ENCODE data around the gene GBF1. TPM values are rescaled to one million over a fixed set of nuclear protein-coding genes. Genes with fewer than 3 reads are reported as not detected.

Gene GBF1
- total and polyA plus RNA-seq, 10 donors = 5.8 to 42.1 (median 38.6) TPM

DNA sequence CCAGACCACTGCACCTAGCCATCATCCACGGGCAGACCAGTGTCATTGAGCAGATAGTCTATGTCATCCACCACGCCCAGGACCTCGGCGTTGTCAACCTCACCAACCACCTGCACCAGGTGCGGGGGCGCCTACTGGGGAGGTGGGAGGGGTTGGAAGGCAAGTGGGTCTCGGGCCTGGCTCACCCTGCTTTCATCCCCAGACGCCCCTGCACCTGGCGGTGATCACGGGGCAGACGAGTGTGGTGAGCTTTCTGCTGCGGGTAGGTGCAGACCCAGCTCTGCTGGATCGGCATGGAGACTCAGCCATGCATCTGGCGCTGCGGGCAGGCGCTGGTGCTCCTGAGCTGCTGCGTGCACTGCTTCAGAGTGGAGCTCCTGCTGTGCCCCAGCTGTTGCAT lies 154.7 kb downstream of the GBF1 start:
- Histone ChIP-seq H3K27me3 (replicated peaks in 1 of 7) (no peaks in the 10 kb centered on the region), H3K4me1 (peaks cover 30 to 76% (median 53%) of the 10 kb centered on the region in 6 donors), H3K9me3 (no peaks in the 10 kb centered on the region), H3K27ac (peak overlapping the region in 6 of 8 donors; percentile 87 to 100 (median 90)), H3K36me3 (peaks cover 0 to 70% (median 58%) of the 10 kb centered on the region in 6 donors), H3K4me3 (peak overlapping the region in 4 of 8 donors; percentile 49 to 74 (median 56))
- peak; percentile 79 for DNase-seq
- TF ChIP-seq, protein P1, sequence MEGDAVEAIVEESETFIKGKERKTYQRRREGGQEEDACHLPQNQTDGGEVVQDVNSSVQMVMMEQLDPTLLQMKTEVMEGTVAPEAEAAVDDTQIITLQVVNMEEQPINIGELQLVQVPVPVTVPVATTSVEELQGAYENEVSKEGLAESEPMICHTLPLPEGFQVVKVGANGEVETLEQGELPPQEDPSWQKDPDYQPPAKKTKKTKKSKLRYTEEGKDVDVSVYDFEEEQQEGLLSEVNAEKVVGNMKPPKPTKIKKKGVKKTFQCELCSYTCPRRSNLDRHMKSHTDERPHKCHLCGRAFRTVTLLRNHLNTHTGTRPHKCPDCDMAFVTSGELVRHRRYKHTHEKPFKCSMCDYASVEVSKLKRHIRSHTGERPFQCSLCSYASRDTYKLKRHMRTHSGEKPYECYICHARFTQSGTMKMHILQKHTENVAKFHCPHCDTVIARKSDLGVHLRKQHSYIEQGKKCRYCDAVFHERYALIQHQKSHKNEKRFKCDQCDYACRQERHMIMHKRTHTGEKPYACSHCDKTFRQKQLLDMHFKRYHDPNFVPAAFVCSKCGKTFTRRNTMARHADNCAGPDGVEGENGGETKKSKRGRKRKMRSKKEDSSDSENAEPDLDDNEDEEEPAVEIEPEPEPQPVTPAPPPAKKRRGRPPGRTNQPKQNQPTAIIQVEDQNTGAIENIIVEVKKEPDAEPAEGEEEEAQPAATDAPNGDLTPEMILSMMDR (IDR thresholded peaks at IDR 0.05 in 8 of 11, conservative IDR thresholded peaks at IDR 0.05 in 3 of 11) = no peak
- TF ChIP-seq POLR2AphosphoS5 (IDR thresholded peaks at IDR 0.05) = peak in 1 of 3 donors; percentile 0
- 86 to 90% (median 90%) methylated on average over 2 to 17 of the region's 17 CpGs for WGBS, 5 donors
- intact Hi-C loops (cut with DNase I; ENCODE audit: low total_unique reads) = no loop called here

GRCh38 chr10:102400598-102401341 lies 155.4 kb downstream of the GBF1 start:
- Histone ChIP-seq H3K27me3 (replicated peaks in 1 of 7) (no peaks in the 10 kb centered on the region), H3K4me1 (peaks cover 30 to 71% (median 51%) of the 10 kb centered on the region in 6 donors), H3K36me3 (peaks cover 0 to 70% (median 58%) of the 10 kb centered on the region in 6 donors), H3K27ac (peak overlapping the region in 1 of 8 donors; percentile 100), H3K4me3 (no peak overlapping the region), H3K9me3 (no peaks in the 10 kb centered on the region)
- TF ChIP-seq POLR2A (IDR thresholded peaks at IDR 0.05) (no peak), POLR2AphosphoS5 (IDR thresholded peaks at IDR 0.05) (no peak)
- TF ChIP-seq, protein P1 (IDR thresholded peaks at IDR 0.05 in 8 of 11, conservative IDR thresholded peaks at IDR 0.05 in 3 of 11) = no peak
- intact Hi-C loops (cut with DNase I; ENCODE audit: low total_unique reads) = no loop called here
- no peak for DNase-seq
- 90 to 94% (median 92%) methylated on average over 20 to 22 of the region's 22 CpGs for WGBS, 5 donors

- H3K27me3 ChIP-seq (replicated peaks in 1 of 7) = no peaks in the 10 kb centered on the region
- peaks cover 28 to 65% (median 47%) of the 10 kb centered on the region in 6 donors for H3K4me1 ChIP-seq
- TF ChIP-seq, protein P1 (IDR thresholded peaks at IDR 0.05 in 8 of 11, conservative IDR thresholded peaks at IDR 0.05 in 3 of 11) = no peak
- TF ChIP-seq POLR2AphosphoS5 (IDR thresholded peaks at IDR 0.05) (no peak), POLR2A (IDR thresholded peaks at IDR 0.05) (no peak)
- H3K9me3 ChIP-seq = no peaks in the 10 kb centered on the region
- peak overlapping the region in 1 of 8 donors; percentile 100 for H3K27ac ChIP-seq
- intact Hi-C loops (cut with DNase I; ENCODE audit: low total_unique reads) = no loop called here
- H3K36me3 ChIP-seq = peaks cover 0 to 69% (median 58%) of the 10 kb centered on the region in 6 donors
- DNase-seq = no peak
- no peak overlapping the region for H3K4me3 ChIP-seq
- WGBS, 5 donors = 84 to 94% (median 92%) methylated on average over 8 of the region's 8 CpGs
Measured at GRCh38 chr10:102401342-102401654, 156.0 kb downstream of the GBF1 start.

DNA sequence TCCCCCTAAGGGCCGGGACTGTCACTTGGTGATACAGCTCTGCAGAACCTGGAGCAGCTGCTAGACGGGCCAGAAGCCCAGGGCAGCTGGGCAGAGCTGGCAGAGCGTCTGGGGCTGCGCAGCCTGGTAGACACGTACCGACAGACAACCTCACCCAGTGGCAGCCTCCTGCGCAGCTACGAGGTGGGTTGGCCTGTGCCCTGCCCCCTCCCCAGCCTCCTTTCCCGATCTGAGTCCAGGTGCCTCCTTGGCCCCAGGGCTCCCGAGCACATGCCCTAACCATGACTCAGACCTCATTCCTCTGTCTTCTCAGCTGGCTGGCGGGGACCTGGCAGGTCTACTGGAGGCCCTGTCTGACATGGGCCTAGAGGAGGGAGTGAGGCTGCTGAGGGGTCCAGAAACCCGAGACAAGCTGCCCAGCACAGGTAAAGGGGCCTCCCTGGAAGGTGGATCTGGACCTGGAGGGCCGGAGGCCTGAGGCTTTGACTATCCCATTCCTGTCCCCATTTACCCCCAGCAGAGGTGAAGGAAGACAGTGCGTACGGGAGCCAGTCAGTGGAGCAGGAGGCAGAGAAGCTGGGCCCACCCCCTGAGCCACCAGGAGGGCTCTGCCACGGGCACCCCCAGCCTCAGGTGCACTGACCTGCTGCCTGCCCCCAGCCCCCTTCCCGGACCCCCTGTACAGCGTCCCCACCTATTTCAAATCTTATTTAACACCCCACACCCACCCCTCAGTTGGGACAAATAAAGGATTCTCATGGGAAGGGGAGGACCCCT lies 156.6 kb downstream of the GBF1 start:
- DNase-seq = no peak
- TF ChIP-seq, protein P1 (IDR thresholded peaks at IDR 0.05 in 8 of 11, conservative IDR thresholded peaks at IDR 0.05 in 3 of 11) = no peak
- TF ChIP-seq POLR2AphosphoS5 (IDR thresholded peaks at IDR 0.05) = peak in 2 of 3 donors; percentile 14 to 53
- peaks cover 0 to 63% (median 52%) of the 10 kb centered on the region in 6 donors for H3K36me3 ChIP-seq
- WGBS, 5 donors = 84 to 93% (median 92%) methylated on average over 16 to 18 of the region's 18 CpGs
- H3K27me3 ChIP-seq (replicated peaks in 1 of 7) = peaks cover 0 to 2% (median 0%) of the 10 kb centered on the region in 7 donors
- H3K4me3 ChIP-seq = no peak overlapping the region
- H3K27ac ChIP-seq = peak overlapping the region in 1 of 8 donors; percentile 14
- no peaks in the 10 kb centered on the region for H3K9me3 ChIP-seq
- peaks cover 22 to 59% (median 41%) of the 10 kb centered on the region in 6 donors for H3K4me1 ChIP-seq
- intact Hi-C loops (cut with DNase I; ENCODE audit: low total_unique reads) = no loop called here

Data from spleen (tissue), 11 donors.